ENCODE results near the gene FUBP3. TPM values are rescaled to one million over a fixed set of nuclear protein-coding genes. Genes with fewer than 3 reads are reported as not detected.

The FUBP3 gene
- total RNA-seq, 1 donor from 2014 or later, result 14.5 TPM

DNA sequence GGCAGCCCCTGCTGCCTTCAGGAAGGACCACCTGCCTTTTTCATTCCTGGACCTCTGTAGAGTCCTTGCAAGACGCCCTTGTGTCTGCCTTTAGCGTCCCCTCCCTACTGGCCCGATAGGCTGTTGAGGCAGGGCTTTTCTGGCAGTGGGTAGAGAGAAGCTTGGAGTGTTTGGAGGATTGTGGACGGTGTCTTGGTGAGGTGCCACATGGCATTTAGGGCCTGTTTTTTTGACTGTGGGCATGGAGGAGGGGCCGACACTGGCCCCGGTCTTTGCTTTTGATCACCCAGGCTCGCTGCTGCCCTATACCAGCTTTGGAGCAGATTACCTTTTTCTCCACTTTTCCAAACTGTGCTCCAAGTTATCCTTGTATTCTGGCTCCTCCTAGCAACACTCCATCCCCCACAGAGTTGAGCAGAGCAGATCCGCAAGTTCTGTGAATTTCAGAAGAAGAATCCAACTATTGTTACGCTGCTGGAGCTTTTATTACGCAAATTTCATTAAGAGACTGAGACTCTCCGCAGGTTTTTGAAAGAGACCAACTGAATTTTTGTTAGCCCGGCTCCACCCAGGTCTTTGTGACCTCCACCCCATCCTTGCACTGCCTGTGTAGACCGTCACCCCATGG lies 50.2 kb downstream of the FUBP3 start:
- no peak for DNase-seq (ENCODE audit: low spot score in 2 of 2)

DNA sequence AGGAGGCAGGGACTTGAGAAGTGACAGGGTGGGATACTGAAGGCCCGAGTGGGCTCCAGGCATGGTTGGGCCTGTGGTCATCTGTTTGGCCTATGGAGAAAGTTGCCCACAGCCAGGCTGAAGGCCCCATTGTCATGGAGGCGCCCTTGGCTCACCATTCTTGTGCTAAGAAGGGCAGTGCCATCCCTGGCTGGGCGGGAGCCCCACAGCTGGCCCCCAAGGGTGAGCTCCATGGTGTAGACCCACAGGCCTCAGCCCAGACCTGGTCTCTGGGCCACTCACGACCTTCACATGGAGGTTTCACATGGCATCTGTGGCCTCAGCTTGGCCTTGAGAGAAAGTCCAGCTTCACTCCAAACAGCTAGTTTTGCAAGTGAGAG lies 50.7 kb downstream of the FUBP3 start:
- H3K9me3 ChIP-seq, result no peaks in the 10 kb centered on the region
- DNase-seq (ENCODE audit: low spot score in 2 of 2), result no peak
- intact Hi-C loops (cut with DNase I), result no loop called here
- no peaks in the 10 kb centered on the region for H3K27me3 ChIP-seq
- H3K4me1 ChIP-seq, result no peaks in the 10 kb centered on the region
- TF ChIP-seq, protein P1, sequence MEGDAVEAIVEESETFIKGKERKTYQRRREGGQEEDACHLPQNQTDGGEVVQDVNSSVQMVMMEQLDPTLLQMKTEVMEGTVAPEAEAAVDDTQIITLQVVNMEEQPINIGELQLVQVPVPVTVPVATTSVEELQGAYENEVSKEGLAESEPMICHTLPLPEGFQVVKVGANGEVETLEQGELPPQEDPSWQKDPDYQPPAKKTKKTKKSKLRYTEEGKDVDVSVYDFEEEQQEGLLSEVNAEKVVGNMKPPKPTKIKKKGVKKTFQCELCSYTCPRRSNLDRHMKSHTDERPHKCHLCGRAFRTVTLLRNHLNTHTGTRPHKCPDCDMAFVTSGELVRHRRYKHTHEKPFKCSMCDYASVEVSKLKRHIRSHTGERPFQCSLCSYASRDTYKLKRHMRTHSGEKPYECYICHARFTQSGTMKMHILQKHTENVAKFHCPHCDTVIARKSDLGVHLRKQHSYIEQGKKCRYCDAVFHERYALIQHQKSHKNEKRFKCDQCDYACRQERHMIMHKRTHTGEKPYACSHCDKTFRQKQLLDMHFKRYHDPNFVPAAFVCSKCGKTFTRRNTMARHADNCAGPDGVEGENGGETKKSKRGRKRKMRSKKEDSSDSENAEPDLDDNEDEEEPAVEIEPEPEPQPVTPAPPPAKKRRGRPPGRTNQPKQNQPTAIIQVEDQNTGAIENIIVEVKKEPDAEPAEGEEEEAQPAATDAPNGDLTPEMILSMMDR (IDR thresholded peaks at IDR 0.05), result no peak
- no peak overlapping the region for H3K4me3 ChIP-seq
- H3K36me3 ChIP-seq, result peaks cover 90 to 97% of the 10 kb centered on the region in 2 donors
- no peak overlapping the region for H3K27ac ChIP-seq

More for the DNA sequence above, 50.2 kb downstream of the FUBP3 start:
- no peak overlapping the region for H3K4me3 ChIP-seq
- intact Hi-C loops (cut with DNase I), result no loop called here
- H3K36me3 ChIP-seq, result peaks cover 90 to 97% of the 10 kb centered on the region in 2 donors
- H3K4me1 ChIP-seq, result no peaks in the 10 kb centered on the region
- H3K27ac ChIP-seq, result no peak overlapping the region
- H3K9me3 ChIP-seq, result no peaks in the 10 kb centered on the region
- TF ChIP-seq, protein P1 (IDR thresholded peaks at IDR 0.05), result no peak
- no peaks in the 10 kb centered on the region for H3K27me3 ChIP-seq

DNA sequence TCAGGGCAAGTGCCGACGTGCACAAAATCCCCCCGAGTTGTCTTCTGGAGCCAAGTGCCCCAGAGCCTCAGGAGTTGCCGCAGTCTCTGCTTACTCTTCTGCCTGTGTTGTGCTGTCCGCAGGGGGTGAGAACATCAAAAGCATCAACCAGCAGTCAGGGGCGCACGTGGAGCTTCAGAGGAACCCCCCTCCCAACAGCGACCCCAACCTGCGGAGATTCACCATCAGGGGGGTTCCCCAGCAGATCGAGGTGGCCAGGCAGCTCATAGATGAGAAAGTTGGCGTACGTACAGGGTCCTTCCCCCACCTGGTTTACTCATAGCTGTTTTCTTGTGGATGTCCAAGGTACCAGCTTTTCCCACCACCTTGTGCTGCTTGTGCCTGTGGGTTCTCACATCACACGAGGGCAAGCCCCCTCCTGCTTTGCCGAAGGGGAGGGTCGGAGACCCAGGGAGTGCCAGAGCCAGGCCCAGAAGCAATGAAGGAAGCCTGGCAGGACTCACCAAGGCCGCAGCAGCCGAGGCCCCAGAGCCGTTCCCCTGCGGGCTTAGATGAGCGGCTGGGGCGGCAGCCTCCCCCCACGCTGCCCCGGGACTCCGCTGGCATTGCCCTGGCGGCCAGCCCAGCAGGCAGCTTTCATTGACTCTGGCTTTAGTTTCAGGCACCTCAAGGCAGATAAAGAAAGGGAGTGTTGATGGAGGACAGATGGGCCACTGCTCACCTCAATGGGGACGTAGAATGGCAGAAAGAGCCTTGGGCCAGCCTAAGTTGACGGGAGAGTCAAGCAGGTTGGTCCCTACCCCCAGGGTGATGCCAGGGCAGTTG lies 51.3 kb downstream of the FUBP3 start:
- no peaks in the 10 kb centered on the region for H3K9me3 ChIP-seq
- no peak for DNase-seq (ENCODE audit: low spot score in 2 of 2)

DNA sequence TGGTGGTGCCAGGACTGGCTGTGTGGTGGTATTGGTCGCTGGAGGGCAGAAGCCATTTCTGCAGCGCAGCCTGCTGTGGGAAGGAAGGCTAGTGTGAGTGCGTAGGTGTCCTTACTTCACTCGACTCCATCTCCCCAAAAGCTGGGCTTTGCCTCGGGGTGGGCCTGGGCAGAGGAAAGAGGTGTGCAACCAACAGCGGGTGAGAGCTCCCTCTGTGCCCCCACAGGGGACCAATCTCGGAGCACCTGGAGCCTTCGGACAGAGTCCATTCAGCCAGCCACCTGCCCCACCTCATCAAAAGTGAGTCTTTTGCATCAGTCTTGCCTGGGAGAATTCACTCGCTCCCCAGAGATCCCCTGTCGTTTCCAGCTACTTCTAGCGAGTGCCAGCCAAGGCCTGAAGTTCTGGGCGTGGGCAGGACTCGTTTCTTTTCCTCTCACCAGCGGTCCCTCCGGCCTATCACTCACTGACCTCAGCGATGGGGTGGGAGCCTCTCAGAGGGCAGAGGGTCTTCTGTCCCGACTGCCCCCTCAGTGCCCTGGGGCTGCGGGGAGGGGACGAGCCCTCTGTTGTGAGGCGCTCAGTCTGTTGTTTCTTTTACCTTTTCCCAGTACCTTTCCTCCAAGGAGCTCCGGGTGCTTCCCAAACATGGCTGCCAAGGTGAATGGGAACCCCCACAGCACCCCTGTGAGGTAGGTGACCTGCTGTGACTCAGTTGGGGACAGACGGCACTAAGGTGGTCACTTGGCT lies 52.1 kb downstream of the FUBP3 start:
- Histone ChIP-seq H3K27me3 (no peaks in the 10 kb centered on the region), H3K9me3 (no peaks in the 10 kb centered on the region), H3K36me3 (peaks cover 90 to 97% of the 10 kb centered on the region in 2 donors), H3K4me3 (no peak overlapping the region), H3K4me1 (no peaks in the 10 kb centered on the region), H3K27ac (no peak overlapping the region)
- DNase-seq (ENCODE audit: low spot score in 2 of 2), result no peak
- TF ChIP-seq, protein P1 (IDR thresholded peaks at IDR 0.05), result no peak
- intact Hi-C loops (cut with DNase I), result no loop called here

More for the DNA sequence above, 51.3 kb downstream of the FUBP3 start:
- no peaks in the 10 kb centered on the region for H3K27me3 ChIP-seq
- H3K36me3 ChIP-seq, result peaks cover 90 to 97% of the 10 kb centered on the region in 2 donors
- intact Hi-C loops (cut with DNase I), result no loop called here
- H3K4me1 ChIP-seq, result no peaks in the 10 kb centered on the region
- H3K27ac ChIP-seq, result no peak overlapping the region
- TF ChIP-seq, protein P1 (IDR thresholded peaks at IDR 0.05), result no peak
- H3K4me3 ChIP-seq, result no peak overlapping the region

DNA sequence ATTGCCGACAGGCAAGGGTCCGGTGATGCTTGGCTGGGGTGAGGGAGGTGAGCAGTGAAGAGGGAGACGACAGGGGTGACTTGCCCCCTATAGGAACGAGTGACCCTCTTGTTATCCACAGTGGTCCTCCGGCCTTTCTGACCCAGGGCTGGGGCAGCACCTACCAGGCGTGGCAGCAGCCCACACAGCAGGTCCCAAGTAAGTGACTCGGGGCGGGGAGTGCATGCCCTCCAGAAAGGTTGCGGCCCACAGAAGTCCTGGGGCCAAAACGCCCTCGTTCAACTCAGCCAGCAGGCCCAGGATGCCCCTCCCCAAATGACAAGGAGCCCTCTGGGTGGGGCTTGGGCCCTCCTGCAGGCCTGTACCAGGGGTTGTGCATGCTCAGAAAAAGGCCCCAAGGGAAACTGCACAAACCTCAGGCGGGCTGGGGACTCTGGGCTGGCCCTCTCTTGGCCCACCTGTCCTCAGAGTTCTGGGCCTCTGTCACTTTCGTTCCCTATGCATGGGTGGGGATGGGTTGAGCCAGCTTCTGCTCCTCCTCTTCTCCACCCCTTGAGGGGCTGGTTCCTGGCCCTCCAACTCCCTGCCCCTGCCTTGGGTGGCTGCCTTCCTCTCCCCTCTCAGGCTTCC lies 52.8 kb downstream of the FUBP3 start:
- Histone ChIP-seq H3K27me3 (no peaks in the 10 kb centered on the region), H3K36me3 (peaks cover 87 to 97% of the 10 kb centered on the region in 2 donors), H3K27ac (no peak overlapping the region), H3K4me3 (no peak overlapping the region), H3K9me3 (no peaks in the 10 kb centered on the region), H3K4me1 (no peaks in the 10 kb centered on the region)
- TF ChIP-seq, protein P1 (IDR thresholded peaks at IDR 0.05), result no peak
- intact Hi-C loops (cut with DNase I), result no loop called here
- DNase-seq (ENCODE audit: low spot score in 2 of 2), result no peak

Data from ascending aorta (tissue), 2 donors.